ENCODE results near the gene ADAP1. TPM values are rescaled to one million over a fixed set of nuclear protein-coding genes. Genes with fewer than 3 reads are reported as not detected.

ADAP1 gene
- total RNA-seq, 2 experiments from 2014 or later, result 6.8 to 7.2 TPM

GRCh38 chr7:972110-972509 lies 17.6 kb upstream of the ADAP1 start:
- intact Hi-C loops (cut with DNase I, micrococcal nuclease), result loop anchor here in 1 of 2 experiments (5.0 kb wide), 1 partner anchor 60 kb away; no protein-coding TSS in a partner anchor
- Mint-ChIP-seq H3K4me1 (ENCODE audit: low read depth) (peaks cover 23% of the 10 kb centered on the region), H3K27ac (no peak overlapping the region), H3K36me3 (ENCODE audit: low read depth) (peaks cover 59% of the 10 kb centered on the region), H3K4me3 (peak overlapping the region; percentile 48), H3K9me3 (no peaks in the 10 kb centered on the region), H3K27me3 (no peaks in the 10 kb centered on the region)
- Histone ChIP-seq H3K27ac (ENCODE audit: low read depth in 1 of 2, low read length in 2 of 2) (no peak overlapping the region), H3K4me1 (ENCODE audit: insufficient read depth, low read length) (peaks cover 28% of the 10 kb centered on the region), H3K27me3 (ENCODE audit: control insufficient read depth in 1 of 2, insufficient read depth in 2 of 2, low read length in 2 of 2) (no peaks in the 10 kb centered on the region), H3K9me3 (ENCODE audit: control insufficient read depth in 1 of 2, insufficient read depth in 1 of 2, low read length in 2 of 2) (peaks cover 0 to 5% of the 10 kb centered on the region in 2 experiments), H3K4me3 (ENCODE audit: low read length) (no peak overlapping the region), H3K36me3 (ENCODE audit: insufficient read depth, low read length) (peaks cover 56% of the 10 kb centered on the region)
- TF ChIP-seq CTCF (IDR thresholded peaks at IDR 0.05), result no peak
- ATAC-seq (ENCODE audit: poor library complexity) (no peak), DNase-seq (no peak)
- ChIA-PET POLR2A (interaction anchor here (0.7 kb wide), 1 partner anchor 9 kb away, joined by 3 read pairs; no protein-coding TSS in a partner anchor), CTCF (interaction anchor here (1.1 to 5.4 kb wide), 4 partner anchors 9 to 93 kb away, joined by 4 to 57 read pairs (median 9); no protein-coding TSS in a partner anchor)

- TF ChIP-seq CTCF (IDR thresholded peaks at IDR 0.05), result no peak
- Mint-ChIP-seq H3K27me3 (no peaks in the 10 kb centered on the region), H3K9me3 (no peaks in the 10 kb centered on the region), H3K4me1 (ENCODE audit: low read depth) (peaks cover 28% of the 10 kb centered on the region), H3K27ac (no peak overlapping the region), H3K36me3 (ENCODE audit: low read depth) (peaks cover 69% of the 10 kb centered on the region), H3K4me3 (peak overlapping the region; percentile 30)
- POLR2A ChIA-PET, result no interaction called here
- peaks cover 0 to 5% of the 10 kb centered on the region in 2 experiments for H3K9me3 ChIP-seq (ENCODE audit: control insufficient read depth in 1 of 2, insufficient read depth in 1 of 2, low read length in 2 of 2)
- no peak overlapping the region for H3K4me3 ChIP-seq (ENCODE audit: low read length)
- no peak overlapping the region for H3K27ac ChIP-seq (ENCODE audit: low read depth in 1 of 2, low read length in 2 of 2)
- intact Hi-C loops (cut with DNase I, micrococcal nuclease), result loop anchor here in 1 of 2 experiments (5.0 kb wide), 1 partner anchor 58 kb away; no protein-coding TSS in a partner anchor
- no peak for ATAC-seq (ENCODE audit: poor library complexity)
- peaks cover 61% of the 10 kb centered on the region for H3K36me3 ChIP-seq (ENCODE audit: insufficient read depth, low read length)
- CTCF ChIA-PET, result interaction anchor here (1.4 kb wide), 1 partner anchor 95 kb away, joined by 4 read pairs; no protein-coding TSS in a partner anchor
- H3K27me3 ChIP-seq (ENCODE audit: control insufficient read depth in 1 of 2, insufficient read depth in 2 of 2, low read length in 2 of 2), result no peaks in the 10 kb centered on the region
- DNase-seq, result no peak
- H3K4me1 ChIP-seq (ENCODE audit: insufficient read depth, low read length), result peaks cover 26% of the 10 kb centered on the region
These were observed 16.3 kb upstream of the ADAP1 start for GRCh38 chr7:970744-971143.

DNA sequence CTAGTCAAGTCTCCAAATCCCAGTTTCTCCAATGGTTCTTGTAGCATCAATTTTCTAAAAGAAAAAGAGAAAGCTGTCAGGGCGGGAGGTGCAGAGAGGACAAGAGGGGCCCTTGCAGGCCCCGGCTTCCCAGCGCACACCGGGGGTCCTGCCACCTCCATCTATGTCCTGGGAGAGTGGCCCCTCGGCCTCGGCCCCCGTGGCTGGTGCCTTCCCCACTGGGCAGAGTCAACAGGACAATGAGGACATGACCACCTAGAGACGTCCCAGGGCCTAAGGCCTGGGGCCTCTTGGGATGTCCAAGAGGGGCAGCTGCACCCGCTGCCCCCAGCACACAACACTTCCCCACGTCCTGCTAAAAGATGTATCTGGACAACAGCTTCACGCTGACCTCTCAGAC lies 14.9 kb upstream of the ADAP1 start:
- intact Hi-C loops (cut with DNase I, micrococcal nuclease), result no loop called here
- Histone ChIP-seq H3K36me3 (ENCODE audit: insufficient read depth, low read length) (peaks cover 61% of the 10 kb centered on the region), H3K27ac (ENCODE audit: low read depth in 1 of 2, low read length in 2 of 2) (no peak overlapping the region), H3K27me3 (ENCODE audit: control insufficient read depth in 1 of 2, insufficient read depth in 2 of 2, low read length in 2 of 2) (no peaks in the 10 kb centered on the region), H3K9me3 (ENCODE audit: control insufficient read depth in 1 of 2, insufficient read depth in 1 of 2, low read length in 2 of 2) (peaks cover 0 to 5% of the 10 kb centered on the region in 2 experiments), H3K4me3 (ENCODE audit: low read length) (no peak overlapping the region), H3K4me1 (ENCODE audit: insufficient read depth, low read length) (peaks cover 33% of the 10 kb centered on the region)
- no peaks in the 10 kb centered on the region for H3K27me3 Mint-ChIP-seq
- H3K4me3 Mint-ChIP-seq, result no peak overlapping the region
- ChIA-PET CTCF (interaction anchor here (1.4 kb wide), 1 partner anchor 96 kb away, joined by 4 read pairs; no protein-coding TSS in a partner anchor), POLR2A (no interaction called here)
- no peak for TF ChIP-seq CTCF (IDR thresholded peaks at IDR 0.05)
- no peaks in the 10 kb centered on the region for H3K9me3 Mint-ChIP-seq
- DNase-seq (no peak), ATAC-seq (ENCODE audit: poor library complexity) (no peak)
- peaks cover 35% of the 10 kb centered on the region for H3K4me1 Mint-ChIP-seq (ENCODE audit: low read depth)
- no peak overlapping the region for H3K27ac Mint-ChIP-seq
- H3K36me3 Mint-ChIP-seq (ENCODE audit: low read depth), result peaks cover 63% of the 10 kb centered on the region
